ENCODE measurements around the gene TAP1.

DNA sequence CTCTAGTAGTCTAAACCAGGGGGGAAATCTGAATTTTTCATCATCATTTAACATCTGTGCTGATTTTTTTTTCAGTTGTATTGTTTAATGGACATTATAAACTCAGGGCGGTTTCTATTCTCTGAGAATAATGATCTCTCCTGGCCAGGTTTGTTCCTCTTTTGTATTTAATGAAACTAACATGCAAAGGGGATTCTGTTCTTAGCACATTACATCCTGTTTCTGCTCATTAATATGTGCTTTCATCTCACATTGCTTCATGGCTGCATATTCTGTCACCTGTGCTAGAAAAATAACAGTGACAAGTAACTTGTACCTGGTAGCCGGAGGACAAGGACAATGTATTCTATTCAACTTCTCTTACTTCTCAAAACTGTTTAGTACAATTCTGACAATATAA is 37.5 kb downstream of the TAP1 start:
- TF ChIP-seq, protein P1, sequence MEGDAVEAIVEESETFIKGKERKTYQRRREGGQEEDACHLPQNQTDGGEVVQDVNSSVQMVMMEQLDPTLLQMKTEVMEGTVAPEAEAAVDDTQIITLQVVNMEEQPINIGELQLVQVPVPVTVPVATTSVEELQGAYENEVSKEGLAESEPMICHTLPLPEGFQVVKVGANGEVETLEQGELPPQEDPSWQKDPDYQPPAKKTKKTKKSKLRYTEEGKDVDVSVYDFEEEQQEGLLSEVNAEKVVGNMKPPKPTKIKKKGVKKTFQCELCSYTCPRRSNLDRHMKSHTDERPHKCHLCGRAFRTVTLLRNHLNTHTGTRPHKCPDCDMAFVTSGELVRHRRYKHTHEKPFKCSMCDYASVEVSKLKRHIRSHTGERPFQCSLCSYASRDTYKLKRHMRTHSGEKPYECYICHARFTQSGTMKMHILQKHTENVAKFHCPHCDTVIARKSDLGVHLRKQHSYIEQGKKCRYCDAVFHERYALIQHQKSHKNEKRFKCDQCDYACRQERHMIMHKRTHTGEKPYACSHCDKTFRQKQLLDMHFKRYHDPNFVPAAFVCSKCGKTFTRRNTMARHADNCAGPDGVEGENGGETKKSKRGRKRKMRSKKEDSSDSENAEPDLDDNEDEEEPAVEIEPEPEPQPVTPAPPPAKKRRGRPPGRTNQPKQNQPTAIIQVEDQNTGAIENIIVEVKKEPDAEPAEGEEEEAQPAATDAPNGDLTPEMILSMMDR (IDR thresholded peaks at IDR 0.05; ENCODE audit: insufficient read depth, low read length, poor library complexity, severe bottlenecking) = no peak
- TF ChIP-seq EZH2phosphoT487 (conservative IDR thresholded peaks at IDR 0.05; ENCODE audit: low read length) = no peak

Measured in SU-DHL-6 (cell line).